Esophagus (tissue), 2 donors: ENCODE measurements around the gene TBX20. TPM values are rescaled to one million over a fixed set of nuclear protein-coding genes. Genes with fewer than 3 reads are reported as not detected.

ENCODE experiments used
- H3K27ac ChIP-seq, 2 donors: one replicate each; pipeline ENCODE4 v1.5.1; 2013; ENCODE audit warnings: low read depth in 2 of 2, mild to moderate bottlenecking in 2 of 2, inconsistent platforms in 1 of 2, low read length in 1 of 2, moderate library complexity in 1 of 2
- H3K27me3 ChIP-seq, 2 donors: one replicate each; pipeline ENCODE4 v1.6.1; 2013; ENCODE audit warnings: low read length in 2 of 2, control low read depth in 1 of 2, mild to moderate bottlenecking in 1 of 2; ENCODE audit not compliant: insufficient read depth in 2 of 2, control insufficient read depth in 1 of 2
- H3K36me3 ChIP-seq, 2 donors: one replicate each; pipeline ENCODE4 v1.6.1; 2013; ENCODE audit warnings: low read length in 1 of 2; ENCODE audit not compliant: control insufficient read depth in 2 of 2, insufficient read depth in 2 of 2
- H3K4me1 ChIP-seq, 2 donors: one replicate each; pipeline ENCODE4 v1.6.1; 2013; ENCODE audit warnings: low read length in 1 of 2; ENCODE audit not compliant: control insufficient read depth in 2 of 2, insufficient read depth in 2 of 2
- H3K4me3 ChIP-seq, 2 donors: one replicate each; pipeline ENCODE4 v1.5.1; 2013; ENCODE audit warnings: low read length in 2 of 2, mild to moderate bottlenecking in 2 of 2, low read depth in 1 of 2, moderate library complexity in 1 of 2
- H3K9me3 ChIP-seq, 2 donors: one replicate each; pipeline ENCODE4 v1.6.1; 2013; ENCODE audit warnings: mild to moderate bottlenecking in 2 of 2, low read depth in 1 of 2, low read length in 1 of 2, moderate library complexity in 1 of 2; ENCODE audit not compliant: control insufficient read depth in 2 of 2, insufficient read depth in 1 of 2
- WGBS, 2 donors: extraction: QIAGEN DNeasy Blood & Tissue Kit; methylation state at CpG; one replicate each; pipeline ENCODE4 v1.1.7; 2013; 5-methylcytosine and 5-hydroxymethylcytosine counted together
- polyA plus RNA-seq, 2 donors: library from polyadenylated mRNA; stranded (reverse); fragments of 200-250 nt; gene quantifications; one replicate each; pipeline ENCODE4 v1.2.3, GENCODE V29; 2013
- donor health status: healthy with polysubstance abuse.
- donor health status: Bipolar disorder and iron deficiency.

TBX20 gene
- polyA plus RNA-seq, 2 donors, result not detected

DNA sequence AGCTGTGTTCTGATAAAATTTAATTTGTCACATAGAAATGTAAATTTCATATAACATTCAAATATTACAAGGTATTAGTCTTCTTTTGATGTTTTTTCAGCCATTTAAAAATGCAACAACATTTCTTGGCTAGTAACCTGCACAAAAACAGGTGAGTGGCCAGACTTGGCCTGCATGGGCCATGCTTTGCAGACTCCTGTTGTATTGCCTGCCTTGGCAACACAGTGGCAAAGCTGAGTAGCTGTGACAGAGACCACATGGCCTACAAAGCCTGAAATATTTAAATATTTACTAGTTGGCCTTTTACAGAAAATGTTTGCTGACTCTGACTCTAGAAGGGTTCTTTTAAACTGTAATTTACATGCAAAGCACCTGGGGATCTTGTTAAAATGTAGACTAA is 13.5 kb upstream of the TBX20 start:
- no peaks in the 10 kb centered on the region for H3K4me1 ChIP-seq
- no peaks in the 10 kb centered on the region for H3K36me3 ChIP-seq
- no peak overlapping the region for H3K27ac ChIP-seq
- no peak overlapping the region for H3K4me3 ChIP-seq
- peaks cover 0 to 3% of the 10 kb centered on the region in 2 donors for H3K27me3 ChIP-seq
- H3K9me3 ChIP-seq, result no peaks in the 10 kb centered on the region

GRCh38 chr7:35263396-35263795 is 9.5 kb upstream of the TBX20 start:
- Histone ChIP-seq H3K4me1 (no peaks in the 10 kb centered on the region), H3K27ac (no peak overlapping the region), H3K9me3 (no peaks in the 10 kb centered on the region), H3K27me3 (peaks cover 0 to 23% of the 10 kb centered on the region in 2 donors), H3K4me3 (no peak overlapping the region), H3K36me3 (no peaks in the 10 kb centered on the region)
- WGBS, 2 donors, result 37 to 40% methylated on average over 2 of the region's 2 CpGs

DNA sequence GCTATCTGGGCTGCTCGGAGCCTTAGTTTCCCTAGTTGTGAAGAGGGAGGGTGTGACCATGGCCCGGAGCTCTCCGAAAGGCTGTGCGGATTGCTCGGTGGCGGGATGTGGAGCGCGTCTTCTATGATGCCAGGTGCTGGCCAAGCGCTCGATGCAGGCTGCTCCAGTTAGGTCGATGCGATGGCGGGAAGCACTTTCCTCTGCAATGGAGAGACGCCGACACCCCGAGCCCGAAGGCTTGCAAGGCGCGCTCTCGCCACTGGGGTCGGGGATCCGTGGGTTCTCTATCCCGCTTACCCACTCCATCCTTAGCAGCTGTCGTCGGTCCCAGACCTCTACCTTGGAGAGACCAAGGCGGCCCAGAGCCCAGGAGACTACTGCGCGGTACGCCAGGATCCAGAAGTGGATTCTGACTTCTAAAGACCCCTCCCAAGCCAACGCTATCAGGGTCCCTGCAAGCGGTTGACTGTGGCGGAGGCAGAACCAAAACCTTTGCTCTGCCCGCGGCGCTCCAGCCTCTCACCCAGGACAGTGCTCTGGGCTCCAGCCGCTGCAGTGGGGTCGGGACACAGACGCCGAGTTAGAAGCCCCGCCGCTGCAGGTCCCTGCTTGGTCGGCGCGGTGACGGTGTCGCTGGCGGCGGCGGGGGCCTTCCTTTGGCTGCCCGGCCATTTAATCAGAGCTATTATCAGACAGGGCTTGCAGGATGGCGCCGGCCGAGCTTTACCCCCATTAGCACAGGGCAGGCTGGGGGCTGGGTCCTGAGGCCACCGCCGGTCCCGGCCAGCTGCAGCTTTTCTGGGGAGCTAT is 7.8 kb upstream of the TBX20 start:
- Histone ChIP-seq H3K4me3 (no peak overlapping the region), H3K4me1 (no peaks in the 10 kb centered on the region), H3K9me3 (peaks cover 0 to 4% of the 10 kb centered on the region in 2 donors), H3K27ac (no peak overlapping the region), H3K27me3 (peaks cover 4 to 36% of the 10 kb centered on the region in 2 donors), H3K36me3 (no peaks in the 10 kb centered on the region)
- WGBS, 2 donors, result 5 to 9% methylated on average over 56 of the region's 56 CpGs

GRCh38 chr7:35261041-35261440 is 7.1 kb upstream of the TBX20 start:
- Histone ChIP-seq H3K27ac (no peak overlapping the region), H3K27me3 (peaks cover 4 to 36% of the 10 kb centered on the region in 2 donors), H3K36me3 (no peaks in the 10 kb centered on the region), H3K4me3 (no peak overlapping the region), H3K9me3 (peaks cover 0 to 4% of the 10 kb centered on the region in 2 donors), H3K4me1 (no peaks in the 10 kb centered on the region)
- 8 to 14% methylated on average over 21 of the region's 21 CpGs for WGBS, 2 donors

DNA sequence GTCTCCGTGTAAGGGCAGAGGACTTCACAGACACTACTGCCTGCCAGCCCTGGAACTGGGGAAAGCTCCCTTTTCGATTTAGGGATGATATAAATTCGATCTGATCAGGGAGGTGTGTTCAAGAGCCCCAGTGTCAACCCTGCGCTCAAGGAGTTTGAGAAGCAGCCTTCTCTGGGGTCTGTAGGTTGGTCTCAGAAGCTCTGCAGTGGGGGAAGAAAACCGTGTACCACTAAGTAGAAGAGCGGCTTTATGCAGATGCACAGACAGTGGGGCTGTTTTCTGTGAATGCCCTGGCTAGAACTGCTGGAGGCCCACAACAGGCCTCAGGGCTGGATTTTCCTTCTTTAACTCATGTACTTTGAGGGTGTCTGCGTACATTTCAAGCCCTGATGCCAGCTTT is 6.3 kb upstream of the TBX20 start:
- H3K4me3 ChIP-seq, result no peak overlapping the region
- no peaks in the 10 kb centered on the region for H3K4me1 ChIP-seq
- no peak overlapping the region for H3K27ac ChIP-seq
- H3K27me3 ChIP-seq, result peaks cover 11 to 42% of the 10 kb centered on the region in 2 donors
- WGBS, 2 donors, result 38 to 51% methylated on average over 7 of the region's 7 CpGs
- peaks cover 0 to 4% of the 10 kb centered on the region in 2 donors for H3K9me3 ChIP-seq
- no peaks in the 10 kb centered on the region for H3K36me3 ChIP-seq

DNA sequence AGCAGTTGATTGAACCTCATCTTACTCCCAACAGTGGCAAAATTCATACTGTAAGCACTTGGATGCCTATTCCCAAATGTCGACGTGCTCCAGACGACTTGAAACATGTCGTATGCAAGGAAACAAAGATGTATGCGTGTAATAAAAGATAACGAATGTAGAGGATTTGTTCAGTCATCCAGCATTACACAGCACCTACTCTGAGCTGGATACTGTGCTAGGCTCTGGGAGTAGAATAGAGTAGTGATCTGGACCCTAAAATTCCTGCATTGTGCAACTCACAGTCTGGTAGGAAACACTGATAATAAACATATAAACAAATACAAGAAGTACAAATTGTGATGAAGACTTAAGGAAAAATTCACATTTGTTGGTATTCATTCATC is 5.6 kb upstream of the TBX20 start:
- WGBS, 2 donors, result 14 to 17% methylated on average over 6 of the region's 6 CpGs
- peaks cover 11 to 47% of the 10 kb centered on the region in 2 donors for H3K27me3 ChIP-seq
- no peaks in the 10 kb centered on the region for H3K36me3 ChIP-seq

DNA sequence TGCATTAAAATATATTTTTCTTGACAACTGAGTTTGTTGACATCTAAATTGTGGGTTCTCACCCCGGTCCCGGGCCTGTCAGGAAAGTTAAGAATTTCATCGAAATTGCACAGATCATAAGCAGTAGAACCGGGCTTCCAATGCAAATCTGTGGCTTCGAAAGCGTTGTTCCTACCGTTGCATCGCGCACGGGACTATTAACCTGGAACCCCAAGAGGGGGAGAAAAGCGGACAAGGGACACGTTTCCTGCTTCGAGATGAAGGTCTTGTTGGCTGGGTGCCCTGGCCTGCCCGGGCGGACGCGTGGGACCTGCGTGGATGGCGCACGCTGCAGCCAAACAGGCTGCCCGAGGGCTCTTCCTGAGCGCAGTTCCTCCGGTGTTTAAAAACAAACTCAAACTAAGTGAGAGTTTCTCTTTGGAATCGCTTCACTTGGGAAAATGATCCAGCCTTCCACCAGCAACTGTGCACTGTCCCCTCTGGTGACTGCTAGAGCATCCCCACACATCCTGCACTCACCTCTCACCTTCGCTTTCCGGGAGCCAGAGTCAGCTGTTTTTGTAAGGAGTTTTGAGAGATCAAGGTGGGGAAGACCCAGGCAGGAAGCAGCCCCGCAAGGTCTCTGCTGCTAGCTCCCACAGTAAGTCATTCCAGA is 5.1 kb upstream of the TBX20 start:
- Histone ChIP-seq H3K36me3 (no peaks in the 10 kb centered on the region), H3K27me3 (peaks cover 11 to 52% of the 10 kb centered on the region in 2 donors), H3K4me3 (no peak overlapping the region), H3K4me1 (peaks cover 0 to 3% of the 10 kb centered on the region in 2 donors), H3K27ac (no peak overlapping the region), H3K9me3 (peaks cover 5 to 12% of the 10 kb centered on the region in 2 donors)
- 13 to 15% methylated on average over 27 of the region's 27 CpGs for WGBS, 2 donors

More for the DNA sequence above, 5.6 kb upstream of the TBX20 start:
- no peak overlapping the region for H3K27ac ChIP-seq
- no peak overlapping the region for H3K4me3 ChIP-seq
- H3K9me3 ChIP-seq, result peaks cover 3 to 7% of the 10 kb centered on the region in 2 donors
- H3K4me1 ChIP-seq, result no peaks in the 10 kb centered on the region

DNA sequence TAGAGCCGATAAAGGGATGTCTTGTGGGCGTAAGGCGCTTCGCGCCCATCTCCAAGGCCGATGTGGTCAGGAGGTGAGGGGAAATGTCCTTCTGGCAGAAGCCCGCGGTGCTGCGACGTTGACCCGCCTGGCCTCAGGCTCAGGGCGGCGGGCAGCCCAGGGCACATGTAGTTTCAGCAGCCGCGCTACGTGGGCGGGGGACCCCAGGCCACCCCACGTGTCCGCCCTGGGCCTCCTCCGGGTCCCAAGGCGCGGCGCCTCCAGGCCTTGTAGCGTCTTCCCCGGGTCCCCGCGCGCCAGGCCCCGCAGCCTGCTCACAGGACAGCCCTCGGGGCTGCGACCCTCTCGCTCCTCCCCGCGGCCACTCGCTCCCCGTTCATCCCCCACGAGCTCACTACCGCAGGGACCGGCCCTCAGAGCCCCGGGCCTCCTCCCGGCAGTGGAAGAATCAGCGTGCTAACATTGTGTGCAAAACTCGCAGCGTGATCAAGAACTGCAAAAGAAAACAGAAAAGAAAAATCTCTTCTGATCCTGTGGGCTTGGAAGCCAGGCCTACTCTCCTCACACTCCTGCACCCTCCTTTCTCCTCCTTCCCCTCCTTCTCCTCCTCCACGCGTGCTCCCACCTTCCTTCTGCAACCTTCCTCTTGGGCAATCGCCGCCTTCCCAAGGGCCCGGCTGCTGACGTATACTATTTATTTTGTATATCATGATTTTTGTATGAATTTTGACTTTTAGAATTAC is 4.4 kb upstream of the TBX20 start:
- H3K27me3 ChIP-seq, result peaks cover 11 to 59% of the 10 kb centered on the region in 2 donors
- no peak overlapping the region for H3K27ac ChIP-seq
- H3K9me3 ChIP-seq, result peaks cover 5 to 16% of the 10 kb centered on the region in 2 donors
- H3K4me3 ChIP-seq, result no peak overlapping the region
- 13 to 14% methylated on average over 50 of the region's 50 CpGs for WGBS, 2 donors
- no peaks in the 10 kb centered on the region for H3K36me3 ChIP-seq
- peaks cover 4 to 10% of the 10 kb centered on the region in 2 donors for H3K4me1 ChIP-seq

- H3K4me3 ChIP-seq, result no peak overlapping the region
- peaks cover 5 to 17% of the 10 kb centered on the region in 2 donors for H3K9me3 ChIP-seq
- peaks cover 6 to 11% of the 10 kb centered on the region in 2 donors for H3K4me1 ChIP-seq
- H3K36me3 ChIP-seq, result no peaks in the 10 kb centered on the region
- peaks cover 11 to 64% of the 10 kb centered on the region in 2 donors for H3K27me3 ChIP-seq
- H3K27ac ChIP-seq, result no peak overlapping the region
- 6% methylated on average over 69 of the region's 69 CpGs for WGBS, 2 donors
Observed at GRCh38 chr7:35257251-35258124, 3.6 kb upstream of the TBX20 start.
